GM23338 (cell line): ENCODE measurements around the gene SH3RF3. TPM values are rescaled to one million over a fixed set of nuclear protein-coding genes. Genes with fewer than 3 reads are reported as not detected.

Experiments used
- CREB1 ChIP-seq: fragments of 250-450 bp; sonication (Bioruptor Pico); IDR thresholded peaks from 2 replicates; pipeline ENCODE4 v1.5.0; 2020; ENCODE audit warnings: low read depth, mild to moderate bottlenecking, moderate library complexity
- CTCF ChIP-seq, 2 experiments: fragments of 200-600 bp in 1 of 2; sonication (generic) in 1 of 2; conservative IDR thresholded peaks; 2 replicates each; pipeline versions ENCODE4 v1.5.1 to v1.6.1; 2016 to 2017; ENCODE audit warnings: antibody characterized with exemption in 2 of 2, low read depth in 2 of 2, mild to moderate bottlenecking in 2 of 2, moderate library complexity in 1 of 2
- ETS1 ChIP-seq: IDR thresholded peaks from 2 replicates; pipeline ENCODE4 v1.6.1; 2016; ENCODE audit warnings: antibody characterized with exemption
- JUNB ChIP-seq: IDR thresholded peaks from one replicate; pipeline ENCODE4 v1.6.1; 2016; ENCODE audit warnings: antibody characterized with exemption; ENCODE audit not compliant: unreplicated experiment
- POLR2AphosphoS5 ChIP-seq: IDR thresholded peaks from 2 replicates; pipeline ENCODE4 v1.6.1; 2016; ENCODE audit warnings: antibody characterized with exemption, low read depth
- ZNF331 ChIP-seq: fragments of 250-450 bp; sonication (Bioruptor Pico); IDR thresholded peaks from 2 replicates; pipeline ENCODE4 v1.5.0; 2020; ENCODE audit warnings: low read depth, mild to moderate bottlenecking, moderate library complexity
- ZNF462 ChIP-seq: fragments of 250-450 bp; sonication (Bioruptor Pico); IDR thresholded peaks from 2 replicates; pipeline ENCODE4 v1.5.0; 2020; ENCODE audit warnings: mild to moderate bottlenecking, moderate library complexity
- polyA plus RNA-seq: library from polyadenylated mRNA; unstranded; fragments of >200 nt; fragmentation: Nextera tagmentation; extraction: Ambion mirVana; gene quantifications from 2 replicates; pipeline ENCODE4 v1.2.1, GENCODE V29; 2016
- total RNA-seq: library from RNA; depleted of rRNA; stranded (reverse); fragments of >200 nt; shearing (Covaris generic); gene quantifications from 2 replicates; pipeline ENCODE4 v1.2.3, GENCODE V29; 2014
- TF ChIP-seq, protein P1 (sequence below): IDR thresholded peaks from one replicate; pipeline ENCODE4 v1.6.1; 2018; ENCODE audit warnings: antibody characterized with exemption; ENCODE audit not compliant: unreplicated experiment

SH3RF3 gene
- total and polyA plus RNA-seq, 2 experiments from 2014 or later = 0.11 to 0.63 TPM

- TF ChIP-seq ZNF462 (CRISPR knock-in tag) (no peak), ZNF331 (CRISPR knock-in tag) (no peak), CREB1 (CRISPR knock-in tag) (no peak), CTCF (conservative IDR thresholded peaks at IDR 0.05; ENCODE audit: low read depth in 2 of 2) (no peak), POLR2AphosphoS5 (no peak), JUNB (no peak), ETS1 (no peak)
- TF ChIP-seq, protein P1, sequence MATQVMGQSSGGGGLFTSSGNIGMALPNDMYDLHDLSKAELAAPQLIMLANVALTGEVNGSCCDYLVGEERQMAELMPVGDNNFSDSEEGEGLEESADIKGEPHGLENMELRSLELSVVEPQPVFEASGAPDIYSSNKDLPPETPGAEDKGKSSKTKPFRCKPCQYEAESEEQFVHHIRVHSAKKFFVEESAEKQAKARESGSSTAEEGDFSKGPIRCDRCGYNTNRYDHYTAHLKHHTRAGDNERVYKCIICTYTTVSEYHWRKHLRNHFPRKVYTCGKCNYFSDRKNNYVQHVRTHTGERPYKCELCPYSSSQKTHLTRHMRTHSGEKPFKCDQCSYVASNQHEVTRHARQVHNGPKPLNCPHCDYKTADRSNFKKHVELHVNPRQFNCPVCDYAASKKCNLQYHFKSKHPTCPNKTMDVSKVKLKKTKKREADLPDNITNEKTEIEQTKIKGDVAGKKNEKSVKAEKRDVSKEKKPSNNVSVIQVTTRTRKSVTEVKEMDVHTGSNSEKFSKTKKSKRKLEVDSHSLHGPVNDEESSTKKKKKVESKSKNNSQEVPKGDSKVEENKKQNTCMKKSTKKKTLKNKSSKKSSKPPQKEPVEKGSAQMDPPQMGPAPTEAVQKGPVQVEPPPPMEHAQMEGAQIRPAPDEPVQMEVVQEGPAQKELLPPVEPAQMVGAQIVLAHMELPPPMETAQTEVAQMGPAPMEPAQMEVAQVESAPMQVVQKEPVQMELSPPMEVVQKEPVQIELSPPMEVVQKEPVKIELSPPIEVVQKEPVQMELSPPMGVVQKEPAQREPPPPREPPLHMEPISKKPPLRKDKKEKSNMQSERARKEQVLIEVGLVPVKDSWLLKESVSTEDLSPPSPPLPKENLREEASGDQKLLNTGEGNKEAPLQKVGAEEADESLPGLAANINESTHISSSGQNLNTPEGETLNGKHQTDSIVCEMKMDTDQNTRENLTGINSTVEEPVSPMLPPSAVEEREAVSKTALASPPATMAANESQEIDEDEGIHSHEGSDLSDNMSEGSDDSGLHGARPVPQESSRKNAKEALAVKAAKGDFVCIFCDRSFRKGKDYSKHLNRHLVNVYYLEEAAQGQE = no peak
These were observed 258.3 kb downstream of the SH3RF3 start (continued) for GRCh38 chr2:109387221-109387735.
